ENCODE results near the gene HHIP. TPM values are rescaled to one million over a fixed set of nuclear protein-coding genes. Genes with fewer than 3 reads are reported as not detected.

HHIP gene
- total RNA-seq, 4 donors from 2014 or later: 0.10 to 0.34 TPM; not detected in 2

GRCh38 chr4:144695721-144696120, 49.8 kb downstream of the HHIP start:
- TF ChIP-seq POLR2AphosphoS5 (IDR thresholded peaks at IDR 0.05) (no peak), POLR2A (IDR thresholded peaks at IDR 0.05) (no peak), EP300 (IDR thresholded peaks at IDR 0.05) (no peak), CTCF (IDR thresholded peaks at IDR 0.05) (no peak)
- Histone ChIP-seq H3K9me3 (no peaks in the 10 kb centered on the region), H3K36me3 (no peaks in the 10 kb centered on the region), H3K27me3 (no peaks in the 10 kb centered on the region), H3K4me1 (no peaks in the 10 kb centered on the region), H3K4me3 (no peak overlapping the region), H3K27ac (no peak overlapping the region)
- WGBS: 61% methylated on average over 3 of the region's 3 CpGs
- DNase-seq (ENCODE audit: low spot score in 2 of 2): no peak

GRCh38 chr4:144696376-144696775, 50.4 kb downstream of the HHIP start:
- no peaks in the 10 kb centered on the region for H3K27me3 ChIP-seq
- no peaks in the 10 kb centered on the region for H3K36me3 ChIP-seq
- H3K9me3 ChIP-seq: no peaks in the 10 kb centered on the region
- H3K4me3 ChIP-seq: no peak overlapping the region
- DNase-seq (ENCODE audit: low spot score in 2 of 2): no peak
- TF ChIP-seq CTCF (IDR thresholded peaks at IDR 0.05) (no peak), POLR2AphosphoS5 (IDR thresholded peaks at IDR 0.05) (no peak), POLR2A (IDR thresholded peaks at IDR 0.05) (no peak), EP300 (IDR thresholded peaks at IDR 0.05) (no peak)
- no peaks in the 10 kb centered on the region for H3K4me1 ChIP-seq
- no peak overlapping the region for H3K27ac ChIP-seq

- Histone ChIP-seq H3K9me3 (no peaks in the 10 kb centered on the region), H3K4me1 (no peaks in the 10 kb centered on the region), H3K4me3 (no peak overlapping the region), H3K27me3 (no peaks in the 10 kb centered on the region), H3K36me3 (no peaks in the 10 kb centered on the region), H3K27ac (no peak overlapping the region)
- 48% methylated on average over 2 of the region's 2 CpGs for WGBS
- no peak for DNase-seq (ENCODE audit: low spot score in 2 of 2)
- TF ChIP-seq EP300 (IDR thresholded peaks at IDR 0.05) (no peak), POLR2AphosphoS5 (IDR thresholded peaks at IDR 0.05) (no peak), POLR2A (IDR thresholded peaks at IDR 0.05) (no peak), CTCF (IDR thresholded peaks at IDR 0.05) (no peak)
Observed at GRCh38 chr4:144699565-144699964, 53.6 kb downstream of the HHIP start.

- TF ChIP-seq POLR2AphosphoS5 (IDR thresholded peaks at IDR 0.05): no peak
- no peak for TF ChIP-seq POLR2A (IDR thresholded peaks at IDR 0.05)
- TF ChIP-seq CTCF (IDR thresholded peaks at IDR 0.05): no peak
- TF ChIP-seq EP300 (IDR thresholded peaks at IDR 0.05): no peak
Observed at GRCh38 chr4:144701683-144702233, 55.8 kb downstream of the HHIP start.

GRCh38 chr4:144703494-144703893, 57.5 kb downstream of the HHIP start:
- TF ChIP-seq EP300 (IDR thresholded peaks at IDR 0.05): no peak
- no peak for TF ChIP-seq POLR2AphosphoS5 (IDR thresholded peaks at IDR 0.05)
- TF ChIP-seq CTCF (IDR thresholded peaks at IDR 0.05): no peak
- no peak for TF ChIP-seq POLR2A (IDR thresholded peaks at IDR 0.05)
- Histone ChIP-seq H3K27me3 (no peaks in the 10 kb centered on the region), H3K4me1 (no peaks in the 10 kb centered on the region), H3K9me3 (no peaks in the 10 kb centered on the region), H3K4me3 (no peak overlapping the region), H3K36me3 (no peaks in the 10 kb centered on the region), H3K27ac (no peak overlapping the region)
- 89% methylated on average over 5 of the region's 5 CpGs for WGBS
- DNase-seq (ENCODE audit: low spot score in 2 of 2): no peak

More at GRCh38 chr4:144701683-144702233, 55.8 kb downstream of the HHIP start:
- H3K9me3 ChIP-seq: no peaks in the 10 kb centered on the region
- no peaks in the 10 kb centered on the region for H3K4me1 ChIP-seq
- H3K4me3 ChIP-seq: no peak overlapping the region
- H3K27ac ChIP-seq: no peak overlapping the region
- no peak for DNase-seq (ENCODE audit: low spot score in 2 of 2)
- no peaks in the 10 kb centered on the region for H3K36me3 ChIP-seq
- no peaks in the 10 kb centered on the region for H3K27me3 ChIP-seq
